ENCODE results near the gene LRP2.
"Not testable (repeated sequence)": the region's sequence is repeated elsewhere in the genome, so short reads cannot be mapped to it uniquely, and the experiment has no call there.

Gene LRP2

DNA sequence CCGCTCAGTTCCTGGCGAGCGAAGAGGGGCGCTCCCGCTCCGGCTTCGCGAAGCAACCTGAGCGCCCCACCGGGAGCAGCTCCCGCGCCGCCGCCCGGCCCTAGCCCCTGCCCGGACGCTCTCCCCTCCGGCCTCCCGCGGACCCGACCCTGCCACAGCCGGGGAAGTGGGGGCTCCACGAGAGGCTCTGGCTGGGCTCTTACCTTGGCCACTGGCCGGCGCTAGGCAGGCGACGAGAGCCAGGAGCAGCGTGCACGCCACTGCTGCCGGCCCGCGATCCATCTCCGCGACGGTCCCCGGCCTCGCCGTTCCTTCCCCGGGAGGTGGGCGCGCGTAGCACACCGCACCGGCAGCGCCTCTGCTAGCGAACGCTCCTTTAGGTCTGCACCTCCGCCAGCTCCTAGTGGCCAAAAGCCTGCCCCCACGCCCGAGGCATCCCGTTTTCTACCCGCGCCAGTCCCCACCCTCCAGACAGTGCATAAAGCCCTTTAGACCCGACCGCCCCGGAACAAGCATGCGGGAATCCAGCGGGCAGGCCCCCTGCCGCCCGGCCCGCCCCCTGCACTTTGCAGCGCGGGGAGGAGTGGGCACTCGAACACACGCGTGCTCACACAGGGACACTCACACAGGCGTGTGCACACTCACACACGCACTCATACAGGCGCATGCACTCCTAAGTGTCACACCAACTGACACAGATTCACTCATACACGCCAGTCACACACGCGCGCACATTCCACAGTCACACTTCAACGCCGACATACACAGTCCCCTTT is at the start of gene LRP2:
Gene LRP2, minus strand, starts transcription at position 417 of the 776 bp plus-strand sequence. Its CDS starts 135 bp downstream, at position 282.
- no peak for DNase-seq (ENCODE audit: low read depth)

DNA sequence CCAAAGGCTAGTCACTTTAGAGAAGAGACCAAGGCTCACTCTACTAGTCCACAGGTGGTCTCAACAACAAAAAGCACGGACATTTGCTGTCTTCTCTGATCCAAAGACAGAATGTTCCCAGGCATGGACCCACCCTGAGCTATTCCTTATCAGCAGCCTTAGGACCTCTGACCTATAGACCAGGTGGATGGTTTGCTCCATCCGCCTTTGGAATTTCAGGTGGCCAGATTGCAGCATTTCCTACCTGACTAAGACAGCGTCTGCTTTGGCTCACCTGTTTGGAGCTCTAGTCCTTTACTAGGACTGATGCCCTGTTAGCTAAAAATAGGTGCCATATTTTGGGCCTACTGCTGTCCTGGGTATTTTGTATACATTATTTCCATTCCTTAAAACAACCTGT is 44.6 kb upstream of the LRP2 start:
- no peak for DNase-seq (ENCODE audit: low read depth)

DNA sequence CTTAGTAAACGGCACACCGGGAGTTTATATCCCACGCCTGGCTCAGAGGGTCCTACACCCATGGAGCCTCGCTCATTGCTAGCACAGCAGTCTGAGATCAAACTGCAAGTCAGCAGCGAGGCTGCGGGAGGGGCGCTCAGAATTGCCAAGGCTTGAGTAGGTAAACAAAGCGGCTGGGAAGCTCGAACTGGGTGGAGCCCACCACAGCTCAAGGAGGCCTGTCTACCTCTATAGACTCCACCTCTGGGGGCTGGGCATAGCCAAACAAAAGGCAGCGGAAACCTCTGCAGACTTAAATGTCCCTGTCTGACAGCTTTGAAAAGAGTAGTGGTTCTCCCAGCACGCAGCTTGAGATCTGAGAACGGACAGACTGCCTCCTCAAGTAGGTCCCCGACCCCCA is 37.2 kb upstream of the LRP2 start:
- not testable (repeated sequence) for DNase-seq (ENCODE audit: low read depth)

DNA sequence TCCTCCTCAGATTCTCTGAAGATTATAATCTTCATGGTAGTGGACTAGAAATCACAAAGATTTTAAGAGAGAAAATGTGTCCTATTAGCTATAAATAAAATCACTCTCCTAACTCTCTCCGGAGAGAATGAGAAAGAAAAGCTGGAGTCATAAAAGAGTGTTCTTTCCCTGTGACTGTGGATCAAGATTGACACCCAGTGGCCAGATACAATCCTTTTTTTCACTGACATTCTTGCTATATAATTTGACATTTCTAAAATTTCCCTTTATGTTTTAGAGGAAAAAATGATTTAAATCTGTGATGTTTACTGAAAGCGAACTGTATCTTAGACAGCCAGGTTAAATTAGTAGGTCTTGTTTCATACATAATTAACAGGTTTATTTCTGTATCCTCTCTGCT is 35.4 kb upstream of the LRP2 start:
- DNase-seq (ENCODE audit: low read depth), result no peak

DNA sequence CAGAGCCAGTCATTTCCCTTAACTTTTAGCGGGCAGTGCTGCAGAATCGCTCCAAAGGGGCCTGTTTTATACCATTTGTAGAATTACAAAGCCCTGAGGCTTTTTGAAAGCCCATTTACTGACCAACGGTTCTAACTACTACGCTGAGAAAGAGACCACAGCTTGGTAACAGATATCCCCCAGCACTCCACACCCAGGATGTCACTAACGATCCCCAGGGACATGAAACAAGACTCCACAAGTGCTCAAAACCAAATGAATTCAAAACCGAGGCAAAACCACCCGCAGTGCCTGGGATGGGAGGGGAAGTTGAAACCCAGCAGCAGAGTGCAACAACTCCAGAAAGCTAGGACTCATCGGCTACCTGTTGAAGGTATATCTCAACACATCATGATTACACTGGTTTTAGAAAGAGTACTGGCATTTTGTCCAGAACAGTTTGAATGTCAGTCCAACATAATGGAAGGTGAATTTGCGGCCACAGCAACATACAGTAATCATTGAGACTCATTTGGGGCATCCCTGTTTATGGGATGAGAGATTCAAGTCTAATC is 33.6 kb upstream of the LRP2 start:
- DNase-seq (ENCODE audit: low read depth), result no peak

DNA sequence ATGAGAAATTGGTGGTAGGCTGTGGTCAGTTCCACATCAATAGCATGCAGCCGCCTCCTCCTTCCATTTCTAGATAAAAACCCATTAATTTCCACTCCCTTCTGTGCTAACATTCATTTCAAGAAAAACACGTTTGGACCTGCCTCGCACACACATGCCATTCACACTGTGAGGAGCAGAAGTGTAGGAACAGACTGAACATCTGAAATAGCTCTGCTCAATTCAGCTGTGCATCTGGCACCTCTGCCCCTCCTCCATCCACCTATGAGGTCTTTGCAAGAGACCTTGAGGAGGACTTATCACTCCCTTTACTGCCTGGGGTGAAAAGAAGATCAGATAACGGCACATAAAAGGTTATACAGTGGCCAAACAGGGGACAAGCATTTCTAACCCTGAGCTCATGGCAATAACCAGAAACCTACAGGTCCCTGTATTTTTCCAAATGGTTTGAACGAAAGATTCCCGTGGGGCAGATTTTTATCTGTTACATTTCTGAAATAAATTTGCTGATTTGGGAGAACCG is 30.8 kb upstream of the LRP2 start:
- DNase-seq (ENCODE audit: low read depth), result no peak

DNA sequence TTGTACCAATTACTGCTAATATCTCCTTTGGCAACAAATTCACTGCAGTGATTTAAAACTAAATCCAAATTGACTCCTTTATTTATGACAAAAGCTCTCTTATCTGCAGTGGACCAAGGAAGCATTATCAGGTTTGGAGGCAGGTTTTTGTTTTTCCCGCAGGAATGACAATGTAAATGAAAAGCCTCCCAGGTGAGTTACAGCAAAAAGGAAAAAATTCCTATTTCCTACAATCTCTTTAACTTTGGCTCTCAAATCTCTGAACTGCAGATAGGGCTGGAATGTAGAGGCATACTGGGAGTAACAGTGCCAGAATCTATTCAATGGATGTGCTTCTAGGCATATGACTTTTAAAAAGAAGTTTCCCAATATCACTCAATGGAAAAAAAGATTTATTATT is 28.9 kb upstream of the LRP2 start:
- no peak for DNase-seq (ENCODE audit: low read depth)

DNA sequence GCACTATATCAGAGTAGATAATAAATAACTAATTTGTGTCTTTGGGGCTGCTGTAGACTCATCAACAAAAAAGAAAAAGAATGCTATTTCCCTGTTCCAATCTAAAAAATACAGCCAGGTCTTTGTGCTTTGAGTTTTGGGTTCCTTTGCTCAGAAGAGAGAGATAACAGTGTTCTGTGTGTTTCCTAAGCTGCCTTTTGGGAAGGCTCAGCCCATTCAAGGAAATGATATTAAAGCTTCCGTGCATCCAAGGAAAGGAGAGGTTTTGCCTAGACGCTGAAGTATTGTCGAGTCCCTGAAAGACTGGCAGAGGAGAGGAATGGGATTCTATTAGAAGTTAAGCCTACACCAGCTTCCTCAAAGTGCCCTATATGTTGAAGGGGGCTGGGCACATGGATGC is 25.8 kb upstream of the LRP2 start:
- no peak for DNase-seq (ENCODE audit: low read depth)

DNA sequence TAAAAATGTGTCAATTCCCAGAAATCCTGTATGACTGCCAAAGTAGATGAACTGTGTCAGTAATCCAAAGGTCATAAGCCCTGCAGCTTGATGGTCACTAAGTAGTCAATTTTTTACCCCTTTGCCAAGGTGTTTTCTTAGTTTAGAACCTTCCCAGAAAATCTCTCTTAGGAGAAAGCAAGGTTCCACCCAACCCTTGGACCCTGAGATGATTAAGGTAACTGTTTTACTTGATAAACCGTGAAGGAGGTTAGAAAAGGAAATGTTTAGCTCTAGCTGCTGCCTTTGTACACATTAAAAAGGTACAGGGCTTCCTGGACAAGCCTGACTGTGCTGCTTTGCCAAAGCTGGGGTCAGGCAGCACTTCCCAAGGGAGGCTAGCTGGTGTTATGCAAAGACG is 24.4 kb upstream of the LRP2 start:
- no peak for DNase-seq (ENCODE audit: low read depth)

DNA sequence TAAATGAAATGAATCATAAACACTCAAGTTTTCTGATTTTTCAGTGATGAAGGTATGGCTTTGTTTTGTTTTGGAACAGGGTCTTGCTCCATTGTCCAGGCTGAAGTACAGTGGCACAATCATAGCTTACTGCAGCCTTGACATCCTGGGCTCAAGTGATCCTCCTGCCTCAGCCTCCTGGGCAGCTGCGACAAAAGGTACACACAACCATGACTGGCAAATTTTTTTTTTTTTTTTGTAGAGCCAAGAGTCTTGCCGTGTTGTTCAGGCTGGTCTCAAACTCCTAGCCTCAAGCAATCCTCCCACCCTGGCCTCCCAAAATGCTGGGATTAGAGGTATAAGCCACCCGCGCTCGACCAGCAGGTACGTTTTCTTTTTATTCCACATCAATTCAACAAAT is 22.5 kb upstream of the LRP2 start:
- no peak for DNase-seq (ENCODE audit: low read depth)

DNA sequence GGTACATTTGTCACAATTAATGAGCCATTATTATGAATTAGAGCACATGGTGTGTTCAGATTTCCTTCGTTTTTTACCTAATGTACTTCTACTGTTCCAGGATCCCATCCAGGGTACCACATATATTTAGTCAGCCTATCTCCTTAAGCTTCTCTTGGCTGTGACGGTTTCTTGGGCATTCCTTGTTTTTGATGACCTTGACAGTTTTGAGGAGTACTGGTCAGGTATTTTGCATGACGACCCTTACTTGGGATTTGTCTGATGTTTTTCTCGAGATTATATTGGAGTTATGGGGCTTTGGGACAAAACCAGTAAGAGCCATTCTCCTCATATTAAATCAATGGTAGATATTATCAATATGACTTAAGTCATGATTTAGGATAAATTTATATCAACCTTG is 10.2 kb upstream of the LRP2 start:
- no peak for DNase-seq (ENCODE audit: low read depth)

DNA sequence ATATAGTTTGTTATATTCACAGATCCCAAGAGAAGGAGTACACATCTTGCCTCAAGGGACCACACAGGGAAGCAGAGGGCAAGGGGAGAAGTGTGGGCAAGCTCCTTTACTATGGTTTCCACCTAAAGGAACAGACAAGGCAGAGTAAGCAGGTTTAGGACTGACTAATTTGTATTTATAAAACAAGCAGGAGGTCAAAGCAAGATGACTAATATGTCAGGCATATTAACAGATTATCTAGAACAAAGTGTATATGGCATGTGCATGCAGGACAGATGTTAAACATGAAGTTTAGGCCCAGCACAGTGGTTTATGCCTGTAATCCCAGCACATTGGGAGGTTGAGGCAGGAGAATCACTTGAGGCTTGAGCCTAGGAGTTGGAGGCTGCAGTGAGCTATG is 3.7 kb upstream of the LRP2 start:
- no peak for DNase-seq (ENCODE audit: low read depth)

DNA sequence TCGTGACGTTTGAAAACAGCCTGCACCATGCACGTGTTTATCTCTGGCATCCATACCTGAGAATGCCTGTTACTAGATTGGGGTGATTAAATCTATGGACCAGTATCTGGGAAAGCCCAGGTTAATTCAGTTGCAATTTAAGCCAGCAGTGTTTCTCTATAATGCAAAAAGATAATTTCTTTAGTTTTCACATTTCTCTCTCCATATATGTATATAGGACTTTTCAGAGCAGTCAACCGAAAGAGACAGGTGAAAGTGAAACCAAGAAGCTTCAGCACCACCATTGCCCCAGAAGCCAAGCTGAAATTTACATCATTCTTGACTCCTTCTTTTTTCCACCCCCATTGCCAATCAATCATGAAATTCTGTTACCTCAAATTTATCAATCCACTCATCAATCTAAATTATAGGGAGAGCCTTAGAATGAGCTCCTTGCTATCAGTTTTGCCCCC is 2.7 kb upstream of the LRP2 start:
- no peak for DNase-seq (ENCODE audit: low read depth)

DNA sequence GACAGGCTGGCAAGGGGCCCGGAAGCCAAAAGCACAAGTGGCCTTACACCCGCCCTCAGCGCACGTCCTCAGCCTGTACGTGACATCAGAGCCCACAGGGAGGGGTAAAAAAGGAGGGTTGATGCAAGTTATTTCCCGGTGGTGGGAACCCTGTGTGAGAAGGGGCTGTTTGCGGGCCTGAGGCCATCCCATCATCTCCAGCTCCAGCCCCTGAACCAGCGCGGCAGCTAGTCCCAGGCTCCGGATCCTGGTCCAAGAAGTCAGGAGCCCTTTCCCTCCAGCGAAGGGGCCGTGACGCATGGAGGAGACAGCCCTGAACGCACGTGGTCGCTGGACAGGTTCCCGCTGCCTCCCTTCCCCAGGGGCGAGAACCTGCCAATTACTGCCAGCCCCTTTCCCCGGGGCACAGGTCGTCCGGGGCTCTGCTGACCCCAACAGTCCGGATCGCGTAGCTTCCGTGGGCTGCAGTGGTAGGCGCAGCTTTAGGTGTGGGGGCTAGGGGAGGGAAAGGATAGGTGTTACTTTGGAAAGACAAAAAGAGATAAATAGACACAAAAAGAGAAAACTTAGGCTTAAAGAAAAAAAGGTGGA is 1.3 kb upstream of the LRP2 start:
- DNase-seq (ENCODE audit: low read depth), result no peak

DNA sequence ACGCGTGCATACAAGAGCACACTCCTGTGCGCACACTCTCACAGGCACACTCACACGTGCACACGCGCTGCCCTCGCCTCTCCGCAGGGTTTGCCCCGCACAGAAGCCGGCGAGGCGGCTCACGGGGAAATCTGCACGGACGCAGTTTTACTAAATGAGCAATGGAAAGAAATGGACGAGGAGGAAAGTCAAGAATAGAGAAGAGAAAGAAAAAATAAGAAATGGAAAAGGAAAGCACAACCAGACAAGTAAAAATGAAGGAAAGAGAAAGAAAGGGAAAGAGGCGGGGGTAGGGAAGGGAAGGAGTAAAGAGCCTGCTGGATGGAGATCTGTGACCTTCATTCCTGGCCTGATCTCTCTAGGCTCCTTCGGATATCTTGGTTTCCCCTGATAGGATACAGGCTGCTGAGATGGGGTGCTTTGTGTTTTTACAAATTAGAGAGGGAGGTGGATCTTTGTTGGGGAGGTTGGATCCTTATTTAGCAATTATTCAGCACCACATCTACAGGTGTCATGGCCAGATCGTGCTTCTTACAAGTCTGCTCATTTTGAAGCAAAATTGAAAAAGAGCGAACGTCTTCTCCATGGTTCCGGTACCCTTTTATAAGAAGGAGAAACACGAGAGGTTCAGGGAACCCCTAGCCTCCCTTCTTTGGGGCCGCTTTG is 693 bp upstream of the LRP2 start:
- DNase-seq (ENCODE audit: low read depth), result no peak

DNA sequence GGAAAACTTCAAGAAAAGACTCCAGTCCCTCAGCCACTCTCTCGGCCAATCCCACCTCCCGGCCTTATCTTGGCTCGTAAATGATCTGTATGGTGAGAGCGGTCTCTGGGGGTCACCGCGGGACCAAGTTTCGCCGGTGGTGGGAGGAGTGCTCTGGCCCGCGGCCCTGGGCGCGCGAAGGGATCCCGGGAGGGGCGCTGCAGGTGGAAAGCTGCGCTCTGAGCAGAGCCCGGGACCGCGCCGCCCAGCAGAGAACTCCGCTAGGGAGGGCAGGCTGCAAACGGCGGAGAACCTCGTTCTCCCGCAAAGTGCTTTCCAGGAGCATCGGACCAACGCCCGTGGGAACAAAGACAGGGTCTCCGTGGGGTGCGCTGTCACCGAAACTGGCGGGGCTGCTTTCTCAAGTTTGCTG is 622 bp downstream of the LRP2 start:
- DNase-seq (ENCODE audit: low read depth), result no peak

DNA sequence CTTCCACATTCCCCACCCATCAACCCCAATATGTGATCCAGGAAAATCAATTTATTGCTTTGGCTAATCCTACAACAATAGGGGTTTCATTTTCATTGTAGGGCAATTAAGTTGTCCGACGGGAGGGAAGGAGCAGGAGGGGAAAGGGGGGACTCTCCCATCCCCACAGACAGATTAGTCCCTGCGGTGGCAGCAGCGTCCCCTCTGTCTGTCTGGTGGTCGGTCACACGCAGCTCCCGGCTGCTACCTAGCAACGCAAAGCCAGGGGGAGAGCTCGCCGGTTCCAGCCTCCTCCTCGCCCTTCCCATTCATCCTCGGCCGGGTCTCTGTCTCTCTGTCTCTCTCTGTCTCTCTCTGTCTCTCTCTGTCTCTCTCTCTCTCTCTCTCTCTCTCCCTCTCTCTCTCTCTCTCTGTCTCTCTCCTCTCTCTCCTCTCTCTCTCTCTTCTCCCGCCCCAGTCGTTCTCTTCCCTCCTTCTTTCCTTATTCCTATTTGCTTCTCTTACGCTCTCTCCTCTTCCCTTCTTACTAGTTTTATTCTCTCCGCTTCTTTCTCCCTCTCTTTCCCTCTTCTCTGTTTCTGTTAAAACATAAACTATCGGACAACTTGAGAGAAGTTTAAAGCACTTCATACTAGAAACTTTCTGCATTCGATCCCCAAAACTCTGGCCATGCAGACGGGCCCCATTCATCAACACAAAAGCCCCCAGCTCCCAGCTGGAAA is 1.2 kb downstream of the LRP2 start:
- no peak for DNase-seq (ENCODE audit: low read depth)

DNA sequence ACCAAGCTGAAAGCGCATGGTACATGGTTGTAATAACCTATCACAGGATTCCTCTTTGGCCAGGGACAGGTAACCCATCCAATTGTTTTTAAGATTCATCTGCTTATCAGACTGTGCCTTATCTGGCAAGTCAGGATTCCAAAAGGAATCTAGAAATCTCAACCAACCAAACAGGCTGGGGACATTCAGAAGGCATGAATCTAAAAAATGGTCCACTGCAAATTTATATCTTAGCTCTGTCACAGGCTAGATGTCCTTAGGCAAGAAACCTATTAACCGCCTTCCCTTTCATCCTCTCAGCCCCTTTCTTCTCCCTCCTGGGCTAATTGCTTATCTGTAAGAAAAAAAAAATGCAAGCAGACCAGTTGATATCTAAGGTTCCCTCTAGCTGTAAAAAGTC is 4.3 kb downstream of the LRP2 start:
- no peak for DNase-seq (ENCODE audit: low read depth)

DNA sequence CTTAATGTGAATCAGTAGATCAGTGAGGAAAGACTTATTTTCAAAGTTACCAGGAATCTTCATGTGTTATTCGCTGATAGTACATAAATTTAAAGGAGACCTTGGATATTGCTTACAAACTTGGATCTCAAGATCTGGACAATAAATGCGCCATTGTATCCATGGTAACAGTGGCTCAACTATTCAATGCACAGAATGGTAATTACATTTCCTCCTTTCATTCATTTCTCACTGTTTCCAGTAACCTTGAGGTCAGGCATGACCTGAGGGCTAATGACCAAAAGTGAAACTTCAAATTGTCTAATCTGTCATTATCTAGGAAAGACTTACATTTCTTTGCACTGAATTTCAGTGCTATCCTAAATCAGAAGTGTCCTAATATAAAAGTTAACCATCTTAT is 8.1 kb downstream of the LRP2 start:
- DNase-seq (ENCODE audit: low read depth), result no peak

DNA sequence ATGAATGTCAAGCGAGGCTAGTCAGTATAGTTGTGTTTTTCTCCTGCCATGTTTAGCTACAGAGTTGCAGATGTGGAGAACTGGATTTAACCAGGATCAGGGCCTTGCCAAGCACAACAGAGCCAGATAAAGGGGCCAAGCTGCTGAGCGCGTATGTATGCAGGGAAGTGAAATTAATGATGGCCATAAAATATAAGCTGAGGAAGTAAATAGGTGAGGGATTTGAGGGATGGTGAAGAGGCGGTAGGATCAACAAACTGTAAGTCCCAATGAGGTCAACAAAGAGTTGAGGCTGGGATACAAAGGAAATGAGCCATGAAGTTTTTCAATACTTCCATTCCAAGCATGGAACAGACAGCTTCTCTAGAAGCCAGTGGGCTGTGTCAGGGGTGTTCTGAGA is 10.6 kb downstream of the LRP2 start:
- no peak for DNase-seq (ENCODE audit: low read depth)

DNA sequence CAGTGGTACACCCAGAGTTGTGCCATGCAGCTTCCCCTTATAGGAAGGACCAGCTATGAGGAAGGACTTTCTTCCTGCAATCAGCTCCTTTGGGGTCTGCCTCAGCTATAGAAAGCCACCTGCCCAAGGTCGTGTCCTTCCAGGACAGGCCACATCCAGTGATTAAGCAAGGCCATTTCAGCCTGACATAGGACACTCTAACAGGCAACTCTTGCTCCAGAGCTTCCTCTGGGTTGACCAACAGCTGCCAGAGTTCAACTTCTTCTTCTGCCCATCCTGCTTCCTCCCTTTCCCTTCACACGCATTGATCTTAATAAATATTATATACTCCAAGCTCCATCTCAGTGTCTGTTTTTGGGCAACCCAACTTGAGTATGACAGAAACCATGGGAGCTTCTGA is 12.8 kb downstream of the LRP2 start:
- no peak for DNase-seq (ENCODE audit: low read depth)

DNA sequence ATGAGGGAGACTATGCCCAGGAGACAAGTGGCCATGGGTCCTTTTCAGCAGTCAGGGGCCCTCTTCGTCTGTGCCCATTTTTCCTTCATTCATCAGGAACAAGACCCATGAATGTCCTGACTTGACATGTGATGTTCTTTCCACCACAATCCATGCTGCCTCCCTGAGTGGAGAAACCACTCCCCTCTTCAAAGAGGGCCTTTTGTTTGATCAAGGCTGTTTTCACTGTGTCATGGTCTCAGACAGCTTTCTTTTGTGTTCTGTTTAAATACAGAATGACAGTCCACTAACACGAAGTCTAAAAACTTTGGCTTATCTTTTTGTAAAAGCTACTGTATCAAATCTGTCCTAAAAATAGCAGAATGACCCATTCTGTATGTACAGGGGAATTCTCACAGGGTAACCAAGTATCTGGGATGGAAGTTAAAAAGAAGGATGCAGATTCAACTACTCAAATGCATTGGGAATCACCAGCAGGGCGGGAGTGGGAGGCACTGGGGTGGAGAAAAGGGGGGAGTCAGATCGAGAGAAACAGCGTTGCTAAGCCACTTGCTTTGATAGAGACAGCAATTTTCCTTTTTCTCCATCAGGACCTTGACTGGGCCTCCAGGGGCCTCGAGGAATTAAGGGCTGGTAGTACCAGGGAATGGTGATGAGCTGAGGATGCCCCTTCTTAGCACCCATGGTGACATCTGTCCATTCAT is 13.9 kb downstream of the LRP2 start:
- no peak for DNase-seq (ENCODE audit: low read depth)

All from activated gamma-delta T cell treated with anti-CD3 and anti-CD28 coated beads, Interleukin-2, amount 50 U/mL, for 16 hours (primary cell).